HG03439 (cell line): ENCODE measurements around the gene RNF40.
"Not testable (repeated sequence)": the region's sequence is repeated elsewhere in the genome, so short reads cannot be mapped to it uniquely, and the experiment has no call there.

ENCODE experiments used
- ATAC-seq: cut with Tn5 transposase; IDR thresholded peaks from one replicate; pipeline ENCODE4 v1.9.1; 2021; ENCODE audit warnings: mild to moderate bottlenecking, moderate library complexity; ENCODE audit not compliant: unreplicated experiment

RNF40 gene

DNA sequence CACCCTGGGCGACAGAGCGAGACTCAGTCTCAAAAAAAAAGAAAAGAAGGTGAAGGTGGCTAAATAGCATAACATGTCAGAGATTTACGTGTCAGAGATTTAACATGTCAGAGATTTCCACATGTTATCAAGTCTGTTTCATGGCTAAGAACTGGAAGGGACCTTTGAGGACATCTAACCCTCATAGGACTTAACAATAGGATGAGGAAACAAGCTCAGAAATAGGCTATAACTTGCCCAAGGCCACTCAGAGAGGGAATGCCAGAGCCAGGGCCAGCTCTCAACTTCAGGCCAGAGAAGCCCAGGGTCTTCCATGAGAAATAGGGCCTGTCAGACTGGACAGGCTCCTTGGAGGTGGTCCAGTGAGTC is 51.7 kb downstream of the RNF40 start:
- no peak for ATAC-seq

GRCh38 chr16:30816769-30817168 is 54.6 kb downstream of the RNF40 start:
- no peak for ATAC-seq

DNA sequence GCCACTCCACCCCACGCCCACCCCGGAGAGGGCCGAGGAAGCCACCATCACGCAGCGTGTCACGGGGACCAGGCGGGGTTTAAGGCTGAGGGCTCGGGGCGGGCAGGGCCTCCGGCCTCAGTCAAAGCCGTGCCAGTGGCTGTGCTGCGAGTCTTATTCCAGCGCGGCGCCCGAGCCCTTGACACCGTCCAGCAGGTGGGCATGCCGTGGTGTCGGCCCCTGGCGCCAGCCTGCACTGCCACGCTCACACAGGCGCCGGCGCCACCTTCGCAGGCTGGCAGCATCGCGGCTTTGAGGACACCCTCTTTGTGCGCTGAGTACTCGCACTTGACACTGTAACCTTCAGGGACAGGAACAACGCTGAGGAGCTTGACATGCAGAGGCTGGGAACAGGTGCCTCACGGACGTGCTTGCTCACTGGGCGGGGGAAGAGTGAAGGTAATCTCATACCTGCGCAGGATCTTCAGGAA is 58.9 kb downstream of the RNF40 start:
- no peak for ATAC-seq

DNA sequence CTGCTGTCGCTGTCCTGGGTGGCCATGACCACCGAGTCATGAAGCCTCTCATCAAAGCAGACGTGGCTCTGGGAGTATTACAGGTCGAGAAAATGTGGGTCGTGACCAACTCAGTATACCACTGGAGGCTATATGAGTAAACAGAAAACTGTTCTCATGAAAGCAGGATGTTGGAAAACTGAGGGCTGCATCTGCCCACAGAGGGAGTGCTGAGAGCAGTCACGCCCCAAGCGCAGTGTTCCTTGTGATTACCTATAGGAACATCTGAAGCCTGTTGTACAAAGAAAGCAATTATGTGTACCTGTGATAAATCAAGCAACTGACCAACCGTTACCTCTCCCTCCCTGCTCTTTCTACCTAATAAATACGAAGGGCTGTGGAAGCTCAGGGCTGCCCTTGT is 59.3 kb downstream of the RNF40 start:
- not testable (repeated sequence) for ATAC-seq

GRCh38 chr16:30821891-30822290 is 59.8 kb downstream of the RNF40 start:
- no peak for ATAC-seq
